Breast epithelium (tissue), 3 donors: ENCODE measurements around the gene CXXC5.

Experiments used
- POLR2A ChIP-seq: fragments of 450-650 bp; IDR thresholded peaks from one replicate; pipeline ENCODE4 v1.6.1; 2016; ENCODE audit warnings: antibody characterized with exemption, mild to moderate bottlenecking, moderate library complexity
- POLR2AphosphoS5 ChIP-seq, 3 donors: sonication (generic); formaldehyde crosslinking; IDR thresholded peaks; one replicate each; pipeline ENCODE4 v1.6.1; 2017; ENCODE audit warnings: antibody characterized with exemption in 3 of 3

DNA sequence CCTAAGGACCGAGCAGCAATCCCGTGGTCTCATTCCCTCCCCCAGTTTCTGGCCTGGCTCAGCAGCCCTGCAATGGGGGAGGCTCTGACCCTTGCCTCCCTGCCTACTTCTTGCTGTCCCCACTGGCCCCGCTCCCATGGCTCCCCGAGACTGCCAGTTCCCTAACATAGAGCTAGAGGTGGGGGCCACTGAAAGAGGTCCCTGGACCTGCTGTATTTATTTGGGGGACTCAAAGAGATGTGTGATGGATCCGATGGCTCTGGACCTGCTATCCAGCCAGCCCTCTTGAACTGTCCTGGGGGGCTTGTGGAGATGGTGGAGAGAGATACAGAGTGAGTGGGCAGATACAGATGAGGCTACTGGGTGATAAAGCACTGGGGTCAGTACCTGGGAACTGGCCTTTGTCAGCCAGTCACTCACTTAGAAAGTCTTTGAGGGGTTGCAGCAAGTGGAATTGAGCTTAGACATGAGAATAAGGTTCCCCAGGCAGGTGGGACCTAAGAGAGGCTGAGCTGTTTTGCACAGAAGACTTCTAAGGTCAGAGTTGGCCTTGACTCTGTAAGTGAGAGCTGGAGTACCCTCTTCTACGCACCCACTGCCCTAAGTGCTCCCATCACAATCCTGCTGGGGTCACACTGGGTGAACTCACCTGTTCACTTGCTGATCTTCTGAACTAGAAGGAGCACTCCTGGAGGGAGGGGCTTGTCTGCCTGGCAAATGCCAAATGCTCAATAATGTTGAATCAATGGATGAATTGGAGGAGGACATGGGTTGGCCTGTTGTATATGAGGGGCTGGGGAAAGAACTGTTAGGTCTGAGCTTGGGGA, 42.9 kb downstream of the CXXC5 start:
- TF ChIP-seq POLR2AphosphoS5 (IDR thresholded peaks at IDR 0.05) = no peak
- TF ChIP-seq POLR2A = no peak
